Ascending aorta (tissue), 2 donors: Measurements from ENCODE around the gene FAM131A. TPM values are rescaled to one million over a fixed set of nuclear protein-coding genes. Genes with fewer than 3 reads are reported as not detected.

ENCODE experiments used
- DNase-seq, 2 donors: peaks; one replicate each; pipeline ENCODE4 v3.0.0-alpha.2; 2019; ENCODE audit warnings: low spot score in 2 of 2
- H3K27ac ChIP-seq, 2 donors: fragments of 200-600 bp; sonication (generic); one replicate each; pipeline ENCODE4 v1.5.1; 2016 to 2017; ENCODE audit warnings: mild to moderate bottlenecking in 1 of 2
- H3K27me3 ChIP-seq: fragments of 200-600 bp; sonication (generic); one replicate; pipeline ENCODE4 v1.5.1; 2017
- H3K36me3 ChIP-seq, 2 donors: fragments of 200-600 bp; sonication (generic); one replicate each; pipeline ENCODE4 v1.5.1; 2016
- H3K4me1 ChIP-seq, 2 donors: fragments of 200-600 bp; sonication (generic); one replicate each; pipeline ENCODE4 v1.5.1; 2016 to 2017; ENCODE audit warnings: mild to moderate bottlenecking in 1 of 2
- H3K4me3 ChIP-seq, 2 donors: fragments of 200-600 bp; sonication (generic); one replicate each; pipeline ENCODE4 v1.5.1; 2016 to 2017; ENCODE audit warnings: mild to moderate bottlenecking in 1 of 2
- H3K9me3 ChIP-seq, 2 donors: fragments of 200-600 bp; sonication (generic); one replicate each; pipeline ENCODE4 v1.5.1; 2016
- CTCF ChIP-seq, 3 experiments: fragments of 200-600 bp in 2 of 3; fragments of 450-650 bp in 1 of 3; sonication (generic) in 2 of 3; IDR thresholded peaks; one replicate each; pipeline ENCODE4 v1.5.1; 2016 to 2019; ENCODE audit warnings: antibody characterized with exemption in 3 of 3, mild to moderate bottlenecking in 1 of 3, moderate library complexity in 1 of 3
- intact Hi-C: fragments of 100-400 bp; cut with DNase I; formaldehyde crosslinking; loops from one replicate; pipeline ENCODE4 v1.15.1; 2023
- total RNA-seq: library from RNA; depleted of rRNA; stranded (reverse); fragments of >200 nt; gene quantifications from one replicate; pipeline ENCODE4 v1.1.0, GENCODE V29; 2016

The FAM131A gene
- total RNA-seq, 1 donor from 2014 or later, result 47.7 TPM

- H3K27me3 ChIP-seq, result no peaks in the 10 kb centered on the region
- no peaks in the 10 kb centered on the region for H3K4me1 ChIP-seq
- H3K27ac ChIP-seq, result no peak overlapping the region
- intact Hi-C loops, result no loop called here
- no peak overlapping the region for H3K4me3 ChIP-seq
- H3K9me3 ChIP-seq, result no peaks in the 10 kb centered on the region
- no peak for DNase-seq
- TF ChIP-seq CTCF (IDR thresholded peaks at IDR 0.05), result no peak
- H3K36me3 ChIP-seq, result peaks cover 82 to 87% of the 10 kb centered on the region in 2 donors
Observed at GRCh38 chr3:184305577-184305976, 31.8 kb upstream of the FAM131A start.

- Histone ChIP-seq H3K4me1 (no peaks in the 10 kb centered on the region), H3K4me3 (no peak overlapping the region), H3K9me3 (no peaks in the 10 kb centered on the region), H3K27me3 (no peaks in the 10 kb centered on the region), H3K27ac (no peak overlapping the region), H3K36me3 (peaks cover 75 to 78% of the 10 kb centered on the region in 2 donors)
- intact Hi-C loops, result no loop called here
- DNase-seq, result no peak
- TF ChIP-seq CTCF (IDR thresholded peaks at IDR 0.05), result no peak
Observed at GRCh38 chr3:184306341-184306972, 30.9 kb upstream of the FAM131A start.

- no peak for DNase-seq
- TF ChIP-seq CTCF (IDR thresholded peaks at IDR 0.05), result no peak
- intact Hi-C loops, result no loop called here
- Histone ChIP-seq H3K9me3 (no peaks in the 10 kb centered on the region), H3K4me1 (no peaks in the 10 kb centered on the region), H3K27me3 (no peaks in the 10 kb centered on the region), H3K36me3 (peaks cover 61 to 64% of the 10 kb centered on the region in 2 donors), H3K4me3 (no peak overlapping the region), H3K27ac (no peak overlapping the region)
Observed at GRCh38 chr3:184307915-184308314, 29.5 kb upstream of the FAM131A start.

DNA sequence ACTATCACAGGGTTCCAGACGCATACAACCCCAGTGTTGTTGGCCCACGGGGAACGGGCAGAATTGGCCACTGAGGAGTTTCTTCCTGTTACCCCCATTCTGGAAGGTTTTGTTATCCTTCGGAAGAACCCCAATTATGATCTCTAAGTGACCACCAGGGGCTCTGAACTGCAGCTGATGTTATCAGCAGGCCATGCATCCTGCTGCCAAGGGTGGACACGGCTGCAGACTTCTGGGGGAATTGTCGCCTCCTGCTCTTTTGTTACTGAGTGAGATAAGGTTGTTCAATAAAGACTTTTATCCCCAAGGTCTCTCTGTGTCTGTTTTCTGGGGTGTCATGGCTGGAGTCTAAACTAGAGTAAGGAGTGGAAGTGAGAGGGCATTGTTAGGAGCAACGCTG lies 28.7 kb upstream of the FAM131A start:
- peaks cover 53 to 55% of the 10 kb centered on the region in 2 donors for H3K36me3 ChIP-seq
- H3K4me3 ChIP-seq, result no peak overlapping the region
- no peaks in the 10 kb centered on the region for H3K27me3 ChIP-seq
- DNase-seq, result no peak
- no peak overlapping the region for H3K27ac ChIP-seq
- no peaks in the 10 kb centered on the region for H3K9me3 ChIP-seq
- TF ChIP-seq CTCF (IDR thresholded peaks at IDR 0.05), result no peak
- H3K4me1 ChIP-seq, result peaks cover 0 to under 1% of the 10 kb centered on the region in 2 donors
- intact Hi-C loops, result no loop called here

DNA sequence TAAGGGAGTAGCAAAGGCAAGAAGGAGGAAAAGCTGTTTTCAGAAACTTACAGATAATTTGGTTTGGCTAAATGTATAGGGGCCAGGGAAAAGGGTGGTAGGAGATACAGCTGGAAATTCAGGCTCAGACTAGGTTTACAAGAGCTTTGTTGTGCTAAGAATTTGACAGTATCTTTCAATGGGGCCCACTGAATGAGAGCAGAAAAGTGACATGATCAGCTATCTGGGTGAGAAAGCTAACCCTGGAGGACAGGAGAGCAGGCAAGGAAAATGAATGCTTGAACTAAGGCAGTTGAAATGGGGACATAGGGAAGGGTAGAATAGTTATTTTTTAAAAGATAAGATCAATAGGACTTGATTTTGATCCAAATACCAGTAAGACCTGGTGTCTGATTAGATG lies 25.8 kb upstream of the FAM131A start:
- H3K27me3 ChIP-seq, result no peaks in the 10 kb centered on the region
- intact Hi-C loops, result loop anchor here (10.0 kb wide), 1 partner anchor 973 kb away; no protein-coding TSS in a partner anchor
- no peak for DNase-seq
- H3K36me3 ChIP-seq, result peaks cover 27 to 34% of the 10 kb centered on the region in 2 donors
- no peak overlapping the region for H3K4me3 ChIP-seq
- no peaks in the 10 kb centered on the region for H3K9me3 ChIP-seq
- H3K27ac ChIP-seq, result no peak overlapping the region
- no peak for TF ChIP-seq CTCF (IDR thresholded peaks at IDR 0.05)
- H3K4me1 ChIP-seq, result peaks cover 9 to 16% of the 10 kb centered on the region in 2 donors
